CD4-positive, alpha-beta T cell treated with Interleukin-17A for 1 hour (primary cell): Measurements from ENCODE around the gene RGS3.

Source experiments
- DNase-seq: peaks from one replicate; pipeline ENCODE4 v3.0.0-alpha.2; 2020

RGS3 gene

GRCh38 chr9:113645227-113645977, 181.9 kb downstream of the RGS3 start:
- DNase-seq: no peak

DNA sequence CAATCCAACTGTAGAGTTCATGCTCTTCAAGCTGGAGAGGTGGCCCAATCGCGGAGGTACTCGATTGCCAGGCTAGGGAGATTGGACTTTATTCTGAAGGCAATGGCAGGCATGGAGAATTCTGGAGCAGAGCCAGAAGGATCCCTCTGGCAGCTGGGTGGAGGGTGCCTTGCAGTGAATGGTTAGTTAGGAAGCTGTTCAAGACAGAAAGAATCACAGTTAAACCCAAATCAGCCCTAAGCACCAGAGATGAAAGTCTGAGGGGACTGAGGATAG, 182.4 kb downstream of the RGS3 start:
- DNase-seq: no peak

DNA sequence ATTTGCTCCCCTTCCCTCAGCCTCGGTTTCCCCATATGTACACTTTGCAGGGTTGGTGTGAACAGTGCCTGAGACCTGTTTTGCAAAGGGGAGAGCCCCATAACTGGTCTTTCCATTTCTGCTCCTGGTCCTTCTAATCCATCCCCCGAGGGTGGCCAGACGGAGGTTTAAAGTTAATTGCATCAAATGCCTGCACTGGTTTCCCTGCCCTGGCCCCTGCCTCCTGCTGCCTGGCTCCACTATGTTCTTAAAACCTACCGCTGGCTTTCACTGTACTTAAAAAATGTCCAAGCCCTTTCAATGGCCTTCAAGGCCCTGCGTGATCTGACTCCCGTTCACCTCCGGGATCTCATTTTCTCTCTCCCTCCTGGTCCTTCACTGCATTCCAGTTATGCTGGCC, 183.0 kb downstream of the RGS3 start:
- no peak for DNase-seq
